OCI-LY3 (cell line): ENCODE measurements around the gene OPCML.

Source experiments
- H2AFZ ChIP-seq: fragments of 200-600, 300-600 bp; shearing (Covaris generic); 2 replicates; pipeline ENCODE4 v1.6.0; 2014; ENCODE audit warnings: antibody characterized with exemption, low read depth, low read length
- H3K27ac ChIP-seq: fragments of 200-600, 300-600 bp; sonication (generic); 2 replicates; pipeline ENCODE4 v1.5.1; 2014; ENCODE audit warnings: mild to moderate bottlenecking, low read length, moderate library complexity, mixed read lengths
- H3K27me3 ChIP-seq: fragments of 200-600, 300-600 bp; sonication (generic); 2 replicates; pipeline ENCODE4 v1.6.1; 2014; ENCODE audit warnings: low read depth, low read length, mixed read lengths
- H3K36me3 ChIP-seq: fragments of 200-600, 300-600 bp; sonication (generic); replicated peaks from 2 replicates; pipeline ENCODE3; 2014; ENCODE audit warnings: low read depth, low read length, mixed read lengths
- H3K4me1 ChIP-seq: fragments of 300-600, 200-600 bp; sonication (generic); 2 replicates; pipeline ENCODE4 v1.6.1; 2014; ENCODE audit warnings: low read length, mixed read lengths
- H3K4me2 ChIP-seq: fragments of 200-600, 300-600 bp; sonication (generic); 2 replicates; pipeline ENCODE4 v1.6.1; 2014; ENCODE audit warnings: low read length, mixed read lengths
- H3K4me3 ChIP-seq: fragments of 300-600, 200-600 bp; sonication (generic); 2 replicates; pipeline ENCODE4 v1.5.1; 2014; ENCODE audit warnings: antibody characterized with exemption, mild to moderate bottlenecking, low read length, moderate library complexity
- H3K79me2 ChIP-seq: fragments of 300-600, 200-600 bp; shearing (Covaris generic); 2 replicates; pipeline ENCODE4 v1.6.1; 2014; ENCODE audit warnings: mild to moderate bottlenecking, low read length, mixed read lengths
- H3K9ac ChIP-seq: fragments of 300-600, 200-600 bp; shearing (Covaris generic); 2 replicates; pipeline ENCODE4 v1.6.0; 2014; ENCODE audit warnings: mild to moderate bottlenecking, low read length, moderate library complexity
- H3K9me3 ChIP-seq: fragments of 200-600, 300-600 bp; shearing (Covaris generic); 2 replicates; pipeline ENCODE4 v1.6.1; 2014; ENCODE audit warnings: low read length, mixed read lengths; ENCODE audit not compliant: insufficient read depth
- H4K20me1 ChIP-seq: fragments of 200-600, 300-600 bp; sonication (generic); 2 replicates; pipeline ENCODE4 v1.6.1; 2016; ENCODE audit warnings: low read length, mixed read lengths; ENCODE audit not compliant: insufficient read depth
- CTCF ChIP-seq: fragments of 200-600, 300-600 bp; sonication (generic); IDR thresholded peaks from 2 replicates; pipeline ENCODE4 v1.5.1; 2014; ENCODE audit warnings: antibody characterized with exemption, low read length, low read depth
- EZH2phosphoT487 ChIP-seq: fragments of 200-600 bp; shearing (Covaris generic); IDR thresholded peaks from 2 replicates; pipeline ENCODE4 v1.6.1; 2018; ENCODE audit warnings: antibody characterized with exemption, mixed run types, low read depth

The OPCML gene

GRCh38 chr11:132925825-132926469, 606.4 kb downstream of the OPCML start:
- no peaks in the 10 kb centered on the region for H3K4me1 ChIP-seq
- no peaks in the 10 kb centered on the region for H3K27me3 ChIP-seq
- H2AFZ ChIP-seq = no peak overlapping the region
- H3K4me3 ChIP-seq = no peak overlapping the region
- H3K4me2 ChIP-seq = no peak overlapping the region
- no peak overlapping the region for H3K27ac ChIP-seq
- TF ChIP-seq CTCF (no peak), EZH2phosphoT487 (no peak)
- H3K9me3 ChIP-seq = no peaks in the 10 kb centered on the region
- no peaks in the 10 kb centered on the region for H4K20me1 ChIP-seq
- no peak overlapping the region for H3K9ac ChIP-seq
- H3K79me2 ChIP-seq = no peaks in the 10 kb centered on the region
- no peaks in the 10 kb centered on the region for H3K36me3 ChIP-seq

GRCh38 chr11:132921597-132921996, 610.7 kb downstream of the OPCML start:
- Histone ChIP-seq H3K4me3 (no peak overlapping the region), H3K27ac (no peak overlapping the region), H4K20me1 (no peaks in the 10 kb centered on the region), H3K9ac (no peak overlapping the region), H3K27me3 (no peaks in the 10 kb centered on the region), H3K9me3 (no peaks in the 10 kb centered on the region), H3K36me3 (no peaks in the 10 kb centered on the region), H2AFZ (no peak overlapping the region), H3K79me2 (no peaks in the 10 kb centered on the region), H3K4me1 (no peaks in the 10 kb centered on the region), H3K4me2 (no peak overlapping the region)
- TF ChIP-seq EZH2phosphoT487 (no peak), CTCF (no peak)

GRCh38 chr11:132920451-132921096, 611.7 kb downstream of the OPCML start:
- Histone ChIP-seq H3K9ac (no peak overlapping the region), H3K79me2 (no peaks in the 10 kb centered on the region), H4K20me1 (no peaks in the 10 kb centered on the region), H3K36me3 (no peaks in the 10 kb centered on the region), H3K27me3 (no peaks in the 10 kb centered on the region), H3K4me3 (no peak overlapping the region), H3K4me2 (no peak overlapping the region), H2AFZ (no peak overlapping the region), H3K4me1 (no peaks in the 10 kb centered on the region), H3K9me3 (no peaks in the 10 kb centered on the region), H3K27ac (no peak overlapping the region)
- no peak for TF ChIP-seq EZH2phosphoT487
- TF ChIP-seq CTCF = no peak

GRCh38 chr11:132914600-132914999, 617.7 kb downstream of the OPCML start:
- H3K4me1 ChIP-seq = no peaks in the 10 kb centered on the region
- no peak overlapping the region for H2AFZ ChIP-seq
- no peak overlapping the region for H3K9ac ChIP-seq
- H3K36me3 ChIP-seq = no peaks in the 10 kb centered on the region
- no peak overlapping the region for H3K27ac ChIP-seq
- H4K20me1 ChIP-seq = no peaks in the 10 kb centered on the region
- H3K4me3 ChIP-seq = no peak overlapping the region
- no peak for TF ChIP-seq CTCF
- no peak for TF ChIP-seq EZH2phosphoT487
- H3K9me3 ChIP-seq = no peaks in the 10 kb centered on the region
- no peak overlapping the region for H3K4me2 ChIP-seq
- H3K79me2 ChIP-seq = no peaks in the 10 kb centered on the region
- H3K27me3 ChIP-seq = no peaks in the 10 kb centered on the region
